SK-N-SH treated with all-trans-retinoic acid at 6 μM for 48 hours (cell line): Measurements from ENCODE around the gene PHKA2.
"Not testable (repeated sequence)": the region's sequence is repeated elsewhere in the genome, so short reads cannot be mapped to it uniquely, and the experiment has no call there.

Experiments
- ATAC-seq: fragments of 200-7000 bp; cut with Tn5 transposase; 3 replicates; pipeline ENCODE4 v1.9.1; 2020; ENCODE audit warnings: mild to moderate bottlenecking, moderate library complexity
- ARNTL ChIP-seq: fragments of 450-650 bp; formaldehyde crosslinking; IDR thresholded peaks from 2 replicates; pipeline ENCODE4 v1.5.0; 2020; ENCODE audit warnings: low read depth, mild to moderate bottlenecking, moderate library complexity, borderline replicate concordance
- BACH2 ChIP-seq: fragments of 250-450 bp; sonication (Bioruptor Pico); IDR thresholded peaks from 2 replicates; pipeline ENCODE4 v1.9.0; 2021; ENCODE audit warnings: mild to moderate bottlenecking, borderline replicate concordance
- CREB5 ChIP-seq: fragments of 250-450 bp; sonication (Bioruptor Pico); IDR thresholded peaks from 2 replicates; pipeline ENCODE4 v1.5.1; 2020; ENCODE audit warnings: low read depth, mild to moderate bottlenecking, moderate library complexity
- CSDC2 ChIP-seq: fragments of 250-450 bp; sonication (Bioruptor Pico); IDR thresholded peaks from 2 replicates; pipeline ENCODE4 v1.5.0; 2020; ENCODE audit warnings: mild to moderate bottlenecking, moderate library complexity
- CSRNP3 ChIP-seq: fragments of 250-450 bp; sonication (Bioruptor Pico); IDR thresholded peaks from 2 replicates; pipeline ENCODE4 v1.5.1; 2021; ENCODE audit warnings: mild to moderate bottlenecking, moderate library complexity
- ESRRG ChIP-seq: fragments of 250-450 bp; sonication (Bioruptor Pico); IDR thresholded peaks from 2 replicates; pipeline ENCODE4 v1.6.1; 2021; ENCODE audit warnings: mild to moderate bottlenecking
- ISL1 ChIP-seq: fragments of 250-450 bp; sonication (Bioruptor Pico); IDR thresholded peaks from 2 replicates; pipeline ENCODE4 v2.1.2; 2022; ENCODE audit warnings: mild to moderate bottlenecking, moderate library complexity
- OSR1 ChIP-seq: fragments of 250-450 bp; sonication (Bioruptor Pico); IDR thresholded peaks from 2 replicates; pipeline ENCODE4 v1.8.0; 2022; ENCODE audit warnings: moderate library complexity, mild to moderate bottlenecking, inconsistent platforms
- PATZ1 ChIP-seq: fragments of 250-450 bp; sonication (Bioruptor Pico); IDR thresholded peaks from 2 replicates; pipeline ENCODE4 v1.8.0; 2020; ENCODE audit warnings: mild to moderate bottlenecking, moderate library complexity, borderline replicate concordance
- POU6F1 ChIP-seq: fragments of 250-450 bp; sonication (Bioruptor Pico); IDR thresholded peaks from 2 replicates; pipeline ENCODE4 v1.8.0; 2021; ENCODE audit warnings: low read depth, mild to moderate bottlenecking, moderate library complexity, borderline replicate concordance
- PPARA ChIP-seq: fragments of 250-450 bp; sonication (Bioruptor Pico); IDR thresholded peaks from 2 replicates; pipeline ENCODE4 v1.5.0; 2020; ENCODE audit warnings: mild to moderate bottlenecking, borderline replicate concordance
- SNAI2 ChIP-seq: fragments of 250-450 bp; sonication (Bioruptor Pico); IDR thresholded peaks from 2 replicates; pipeline ENCODE4 v1.5.0; 2020; ENCODE audit warnings: mild to moderate bottlenecking, moderate library complexity
- TOX ChIP-seq: fragments of 250-450 bp; sonication (Bioruptor Pico); IDR thresholded peaks from 2 replicates; pipeline ENCODE4 v1.8.0; 2021; ENCODE audit warnings: mild to moderate bottlenecking, moderate library complexity, borderline replicate concordance
- TSHZ2 ChIP-seq: fragments of 250-450 bp; sonication (Bioruptor Pico); IDR thresholded peaks from 2 replicates; pipeline ENCODE4 v1.5.0; 2020; ENCODE audit warnings: mild to moderate bottlenecking, moderate library complexity
- ZC3H10 ChIP-seq: fragments of 250-450 bp; sonication (Bioruptor Pico); IDR thresholded peaks from 2 replicates; pipeline ENCODE4 v1.5.1; 2021; ENCODE audit warnings: mild to moderate bottlenecking, moderate library complexity
- ZFP3 ChIP-seq: fragments of 250-450 bp; sonication (Bioruptor Pico); IDR thresholded peaks from 2 replicates; pipeline ENCODE4 v1.5.0; 2020; ENCODE audit warnings: mild to moderate bottlenecking, moderate library complexity
- ZNF565 ChIP-seq: fragments of 450-650 bp; formaldehyde crosslinking; conservative IDR thresholded peaks from 2 replicates; pipeline ENCODE4 v1.5.0; 2020; ENCODE audit warnings: low read depth, mild to moderate bottlenecking, moderate library complexity
- ZNF70 ChIP-seq: fragments of 450-650 bp; formaldehyde crosslinking; IDR thresholded peaks from 2 replicates; pipeline ENCODE4 v1.5.0; 2020; ENCODE audit warnings: mild to moderate bottlenecking, moderate library complexity

Gene PHKA2

GRCh38 chrX:18981124-18981807 lies 2.6 kb downstream of the PHKA2 start:
- no peak for ATAC-seq
- TF ChIP-seq PATZ1 (no peak), ISL1 (CRISPR knock-in tag) (no peak), ZFP3 (CRISPR knock-in tag) (no peak), POU6F1 (no peak), TOX (CRISPR knock-in tag) (no peak), SNAI2 (CRISPR knock-in tag) (no peak), ESRRG (CRISPR knock-in tag) (no peak), BACH2 (no peak), ZNF70 (CRISPR knock-in tag) (no peak), CREB5 (CRISPR knock-in tag) (no peak), PPARA (no peak), OSR1 (CRISPR knock-in tag) (no peak), CSDC2 (no peak)

GRCh38 chrX:18980262-18980661 lies 3.7 kb downstream of the PHKA2 start:
- not testable (repeated sequence) for ATAC-seq

- TF ChIP-seq SNAI2 (CRISPR knock-in tag) (no peak), CSDC2 (no peak), POU6F1 (no peak), PPARA (no peak), OSR1 (CRISPR knock-in tag) (no peak), ZNF565 (CRISPR knock-in tag) (no peak), CSRNP3 (CRISPR knock-in tag) (no peak)
- ATAC-seq, result no peak
Observed at GRCh38 chrX:18974993-18975392, 8.9 kb downstream of the PHKA2 start.

- TF ChIP-seq OSR1 (CRISPR knock-in tag) (no peak), ARNTL (CRISPR knock-in tag) (no peak), ZFP3 (CRISPR knock-in tag) (no peak), TSHZ2 (no peak), ZC3H10 (CRISPR knock-in tag) (no peak), ISL1 (CRISPR knock-in tag) (no peak), PATZ1 (no peak)
- no peak for ATAC-seq
Observed at GRCh38 chrX:18973527-18974192, 10.3 kb downstream of the PHKA2 start.
